ENCODE data around the gene METTL17.
"Not testable (repeated sequence)": the region's sequence is repeated elsewhere in the genome, so short reads cannot be mapped to it uniquely, and the experiment has no call there.

The METTL17 gene

DNA sequence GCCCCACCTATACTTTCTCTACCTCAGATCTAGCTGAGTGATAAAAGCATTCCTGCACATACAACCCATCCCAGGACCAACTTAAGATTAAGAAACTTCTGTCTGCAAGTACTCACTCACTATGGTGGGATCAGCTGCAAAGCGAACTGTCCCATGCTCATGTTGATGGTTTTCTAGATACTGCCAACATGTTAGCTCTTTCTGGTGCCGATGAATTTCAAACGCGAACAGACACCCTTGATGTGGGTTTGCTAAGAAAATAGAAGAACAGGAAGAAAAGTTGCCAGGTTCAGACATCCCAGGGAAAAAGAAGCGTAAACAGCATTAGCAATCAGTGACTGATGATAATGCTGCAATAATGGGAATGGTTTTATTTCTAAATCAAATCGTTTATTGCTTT lies 7.8 kb downstream of the METTL17 start:
- DNase-seq, result no peak

DNA sequence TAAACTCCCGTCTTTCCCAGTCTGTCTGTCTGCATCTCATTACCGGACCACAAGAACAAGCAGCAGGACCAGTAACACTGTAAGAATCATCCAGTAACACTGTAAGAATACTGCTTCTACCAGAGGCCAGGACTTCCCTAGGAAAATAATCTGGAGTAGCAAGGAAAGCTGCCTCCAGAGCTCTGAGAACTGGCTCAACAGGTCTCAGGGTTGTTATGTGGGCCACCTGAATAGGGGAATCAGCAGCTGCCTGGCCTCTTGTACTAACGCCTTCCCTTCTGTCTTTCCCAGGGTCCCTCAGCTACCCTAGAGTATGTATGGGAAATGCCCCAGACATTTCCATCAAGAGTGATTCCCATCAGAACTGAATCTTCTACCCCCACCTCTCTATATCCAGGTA lies 8.4 kb downstream of the METTL17 start:
- no peak for DNase-seq

GRCh38 chr14:20998674-20999366 lies 9.0 kb downstream of the METTL17 start, which contains the start of gene SLC39A2:
SLC39A2 (plus strand) TSS chr14:20999293; CDS start chr14:20999447, 154 bp downstream.
- DNase-seq, result no peak

GRCh38 chr14:20999591-20999990 lies 9.8 kb downstream of the METTL17 start:
- no peak for DNase-seq

DNA sequence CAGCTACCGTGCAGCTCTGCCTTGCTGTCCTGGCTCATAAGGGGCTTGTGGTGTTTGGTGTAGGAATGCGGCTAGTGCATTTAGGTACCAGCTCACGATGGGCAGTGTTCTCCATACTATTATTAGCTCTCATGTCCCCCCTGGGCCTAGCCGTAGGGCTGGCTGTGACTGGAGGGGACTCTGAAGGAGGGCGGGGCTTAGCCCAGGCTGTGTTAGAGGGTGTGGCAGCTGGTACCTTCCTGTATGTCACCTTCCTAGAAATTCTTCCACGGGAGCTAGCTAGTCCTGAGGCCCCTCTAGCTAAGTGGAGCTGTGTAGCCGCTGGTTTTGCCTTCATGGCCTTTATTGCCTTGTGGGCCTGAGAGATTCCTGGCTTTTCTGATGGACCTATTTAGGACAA lies 11.4 kb downstream of the METTL17 start:
- DNase-seq, result no peak

GRCh38 chr14:21003788-21004346 lies 14.1 kb downstream of the METTL17 start:
- DNase-seq, result no peak

GRCh38 chr14:21009721-21010120 lies 19.9 kb downstream of the METTL17 start:
- DNase-seq, result not testable (repeated sequence)

GRCh38 chr14:21011136-21011535 lies 21.4 kb downstream of the METTL17 start:
- no peak for DNase-seq

GRCh38 chr14:21014761-21015190 lies 25.0 kb downstream of the METTL17 start:
- peak; percentile 72 for DNase-seq

DNA sequence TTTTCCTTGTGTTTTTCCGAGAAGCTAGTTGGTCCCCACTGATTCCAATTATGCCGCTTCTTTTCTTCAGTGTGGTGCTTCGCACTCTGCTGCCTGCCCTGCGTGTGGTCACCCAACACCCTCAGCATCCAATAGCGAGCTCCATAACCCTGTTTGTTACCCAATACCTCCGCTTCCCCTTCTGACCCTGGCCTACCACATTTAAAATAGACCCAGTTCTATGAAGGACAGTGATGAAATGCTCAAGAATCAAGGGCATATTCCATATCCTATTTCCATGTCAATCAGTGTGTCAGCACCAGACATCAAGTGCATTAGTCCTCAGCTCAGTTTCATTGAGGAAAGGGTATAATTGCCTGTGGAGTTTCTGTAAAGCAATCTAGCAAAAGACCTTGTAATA lies 25.5 kb downstream of the METTL17 start:
- no peak for DNase-seq

- no peak for DNase-seq
These were observed 26.8 kb downstream of the METTL17 start for GRCh38 chr14:21016413-21017190.

- DNase-seq, result no peak
These were observed 27.9 kb downstream of the METTL17 start for GRCh38 chr14:21017528-21018245.

DNA sequence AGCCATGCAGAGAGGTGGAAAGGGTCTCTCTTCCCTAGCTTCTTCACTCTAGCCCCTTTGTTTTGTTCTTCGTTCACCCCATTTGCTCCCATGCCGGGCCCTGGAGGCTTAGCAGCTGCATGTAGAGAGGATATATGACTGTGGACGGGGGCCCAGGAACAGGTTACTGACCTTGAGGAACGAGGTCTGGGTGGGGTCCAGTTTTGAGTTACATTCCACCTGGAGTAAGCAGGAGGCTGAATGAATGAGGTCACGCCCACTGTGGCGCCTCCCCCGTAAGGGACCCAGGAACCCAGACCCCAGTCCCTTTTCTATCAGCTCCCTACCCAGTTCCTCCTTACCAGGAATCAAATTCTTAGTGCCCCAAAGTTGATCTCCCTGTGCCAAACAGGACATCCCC lies 28.5 kb downstream of the METTL17 start:
- no peak for DNase-seq

DNA sequence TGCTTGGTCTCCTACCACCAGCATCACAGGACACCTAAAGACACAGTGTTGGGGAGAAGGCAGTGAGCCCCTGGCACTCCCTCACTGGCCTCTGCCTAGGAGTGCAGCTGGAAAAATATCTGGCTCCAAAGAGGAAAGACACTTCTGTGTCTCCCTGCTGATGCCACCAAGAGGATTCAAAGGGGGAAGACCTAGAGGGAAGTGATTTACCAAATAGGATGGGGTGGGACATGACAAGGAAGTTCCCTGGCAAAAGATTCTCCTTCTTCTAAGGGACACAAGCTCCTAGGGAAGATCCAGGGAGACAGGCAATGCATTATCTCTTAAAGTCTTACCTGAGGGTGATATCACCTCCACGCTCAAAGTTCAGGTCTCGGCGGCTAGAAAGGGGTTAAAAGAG lies 29.0 kb downstream of the METTL17 start:
- no peak for DNase-seq

DNA sequence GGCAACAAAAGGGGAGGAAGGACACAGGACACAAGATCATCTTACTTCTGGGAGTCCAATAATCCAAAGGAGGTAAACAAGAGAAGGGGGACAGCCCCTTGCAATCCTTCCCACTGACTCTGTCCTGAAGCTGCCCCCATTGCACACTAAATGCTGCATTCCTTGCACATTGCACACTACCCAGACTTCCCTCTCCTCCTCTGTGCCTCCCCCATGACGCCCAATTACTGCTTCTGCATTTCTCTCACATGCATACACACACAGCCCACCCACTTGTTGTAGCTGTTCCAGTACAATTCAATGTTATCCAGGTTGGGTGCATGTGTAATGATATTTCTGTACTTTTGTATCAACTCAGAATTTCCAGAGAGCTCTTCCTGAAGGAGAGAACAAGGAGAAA lies 29.6 kb downstream of the METTL17 start:
- no peak for DNase-seq

GRCh38 chr14:21020977-21021545 lies 31.3 kb downstream of the METTL17 start:
- DNase-seq, result no peak

DNA sequence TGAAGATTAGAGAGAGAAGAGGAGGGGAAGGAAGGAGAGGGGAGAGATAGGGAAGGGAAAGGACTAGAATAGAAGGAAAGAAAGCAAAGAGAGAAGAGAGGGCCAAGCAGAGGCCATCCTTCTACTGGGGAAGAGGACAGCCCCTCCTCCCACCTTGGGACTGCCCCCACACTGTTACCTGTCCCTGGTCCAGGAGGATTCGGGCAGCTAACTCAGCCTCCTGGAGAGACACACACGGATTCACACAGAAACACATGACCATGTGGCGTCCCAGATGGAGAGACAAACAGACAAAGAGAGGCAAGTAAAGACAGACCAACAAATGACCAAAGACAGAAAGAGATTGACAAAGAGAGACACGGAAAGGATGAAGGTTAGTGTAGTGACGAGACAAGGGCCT lies 32.9 kb downstream of the METTL17 start:
- DNase-seq, result no peak

- no peak for DNase-seq
These were observed 33.4 kb downstream of the METTL17 start for GRCh38 chr14:21023174-21023573.

GRCh38 chr14:21023817-21024584 lies 34.2 kb downstream of the METTL17 start:
- DNase-seq, result no peak

GRCh38 chr14:21024585-21025370 lies 35.0 kb downstream of the METTL17 start, which contains the start of gene NDRG2:
NDRG2 (minus strand) TSS chr14:21025061; CDS start chr14:21023315, 1,746 bp downstream.
- no peak for DNase-seq

Measured in SHP77 treated with DMSO at 0.1 percent for 48 hours (cell line).